GM19463 (cell line): ENCODE measurements around the gene APOL2.

ENCODE experiments used
- ATAC-seq: cut with Tn5 transposase; IDR thresholded peaks from one replicate; pipeline ENCODE4 v1.9.1; 2021; ENCODE audit warnings: mild to moderate bottlenecking, moderate library complexity; ENCODE audit not compliant: unreplicated experiment

Gene APOL2

DNA sequence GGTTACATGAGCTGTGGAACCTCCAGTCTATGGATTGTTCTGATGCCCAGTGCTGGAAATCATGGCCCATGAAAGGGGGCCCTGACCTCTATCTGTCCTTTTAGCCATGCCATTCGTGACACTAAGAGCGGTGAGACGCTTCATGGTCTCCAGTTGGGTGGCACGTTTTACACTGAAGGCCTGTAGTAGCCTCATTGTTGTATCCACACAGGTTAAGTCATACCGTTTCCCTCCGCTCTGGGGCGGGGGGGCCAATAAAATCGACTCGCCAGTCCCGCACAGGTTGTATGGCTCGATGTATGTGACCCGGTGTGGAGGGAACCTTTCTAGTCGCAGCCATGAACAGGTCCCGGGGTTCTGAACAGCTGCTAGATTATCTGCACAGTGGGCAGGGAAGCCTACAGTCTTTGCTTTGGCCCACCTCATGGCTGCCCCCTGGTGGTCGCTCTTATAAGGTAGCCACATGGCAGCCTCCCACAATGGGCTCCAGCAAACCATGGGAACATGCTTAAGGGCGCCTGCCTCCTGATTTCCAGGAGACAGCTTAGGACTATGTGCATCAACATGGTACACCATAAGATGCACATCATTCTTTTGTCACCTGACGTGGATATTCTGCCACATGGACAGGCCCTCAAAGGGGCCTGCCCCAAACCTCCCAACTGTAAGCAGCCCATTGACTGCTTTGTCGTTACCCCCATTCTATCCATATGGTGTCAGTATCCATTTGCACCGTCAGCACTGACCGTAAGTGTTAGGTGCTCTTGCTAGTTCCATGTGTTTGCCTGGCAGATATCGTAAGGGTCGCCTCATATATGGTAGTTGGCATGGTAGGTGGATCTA lies 59.1 kb downstream of the APOL2 start:
- ATAC-seq: no peak

DNA sequence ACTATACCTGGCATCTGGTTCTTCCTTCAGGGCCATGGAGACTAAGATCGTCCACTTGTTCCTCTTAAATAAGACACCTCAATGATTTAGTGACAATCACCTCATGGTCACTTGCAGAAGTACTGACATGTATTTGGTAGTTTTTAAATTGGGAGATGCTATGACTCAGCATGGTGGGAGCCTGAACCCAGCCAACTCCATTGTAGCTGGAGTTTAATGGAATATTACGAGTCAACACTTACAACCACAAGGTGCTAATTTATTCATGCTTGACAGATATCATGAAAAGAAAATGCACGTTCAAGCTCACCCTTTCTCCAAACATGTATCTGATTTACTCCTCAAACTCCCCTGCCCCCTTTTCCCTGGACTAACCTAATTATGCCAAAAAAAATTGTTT lies 62.2 kb downstream of the APOL2 start:
- no peak for ATAC-seq
